ENCODE measurements around the gene ATAD3C. TPM values are rescaled to one million over a fixed set of nuclear protein-coding genes. Genes with fewer than 3 reads are reported as not detected.
"Not testable (repeated sequence)": the region's sequence is repeated elsewhere in the genome, so short reads cannot be mapped to it uniquely, and the experiment has no call there.

The ATAD3C gene
- total RNA-seq, 3 donors from 2014 or later = 1.9 to 8.5 (median 4.3) TPM

GRCh38 chr1:1402072-1402900 lies 47.2 kb upstream of the ATAD3C start:
- no peak for DNase-seq (ENCODE audit: low spot score in 2 of 2)
- Histone ChIP-seq H3K27ac (no peak overlapping the region), H3K9me3 (no peaks in the 10 kb centered on the region), H3K36me3 (no peaks in the 10 kb centered on the region), H3K27me3 (no peaks in the 10 kb centered on the region), H3K4me3 (no peak overlapping the region), H3K4me1 (peaks cover 5 to 25% of the 10 kb centered on the region in 2 donors)
- intact Hi-C loops (cut with DNase I; ENCODE audit: low total_unique reads) = no loop called here
- TF ChIP-seq, protein P1, sequence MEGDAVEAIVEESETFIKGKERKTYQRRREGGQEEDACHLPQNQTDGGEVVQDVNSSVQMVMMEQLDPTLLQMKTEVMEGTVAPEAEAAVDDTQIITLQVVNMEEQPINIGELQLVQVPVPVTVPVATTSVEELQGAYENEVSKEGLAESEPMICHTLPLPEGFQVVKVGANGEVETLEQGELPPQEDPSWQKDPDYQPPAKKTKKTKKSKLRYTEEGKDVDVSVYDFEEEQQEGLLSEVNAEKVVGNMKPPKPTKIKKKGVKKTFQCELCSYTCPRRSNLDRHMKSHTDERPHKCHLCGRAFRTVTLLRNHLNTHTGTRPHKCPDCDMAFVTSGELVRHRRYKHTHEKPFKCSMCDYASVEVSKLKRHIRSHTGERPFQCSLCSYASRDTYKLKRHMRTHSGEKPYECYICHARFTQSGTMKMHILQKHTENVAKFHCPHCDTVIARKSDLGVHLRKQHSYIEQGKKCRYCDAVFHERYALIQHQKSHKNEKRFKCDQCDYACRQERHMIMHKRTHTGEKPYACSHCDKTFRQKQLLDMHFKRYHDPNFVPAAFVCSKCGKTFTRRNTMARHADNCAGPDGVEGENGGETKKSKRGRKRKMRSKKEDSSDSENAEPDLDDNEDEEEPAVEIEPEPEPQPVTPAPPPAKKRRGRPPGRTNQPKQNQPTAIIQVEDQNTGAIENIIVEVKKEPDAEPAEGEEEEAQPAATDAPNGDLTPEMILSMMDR (IDR thresholded peaks at IDR 0.05) = no peak
- TF ChIP-seq POLR2A (IDR thresholded peaks at IDR 0.05) (no peak), POLR2AphosphoS5 (IDR thresholded peaks at IDR 0.05) (no peak)

GRCh38 chr1:1402901-1403392 lies 46.5 kb upstream of the ATAD3C start:
- H3K27ac ChIP-seq; H3K9me3 ChIP-seq; intact Hi-C loops (cut with DNase I; ENCODE audit: low total_unique reads); H3K36me3 ChIP-seq; H3K27me3 ChIP-seq; DNase-seq (ENCODE audit: low spot score in 2 of 2); H3K4me3 ChIP-seq: not testable (repeated sequence)
- H3K4me1 ChIP-seq = peaks cover 5 to 22% of the 10 kb centered on the region in 2 donors

GRCh38 chr1:1403653-1404052 lies 45.8 kb upstream of the ATAD3C start:
- intact Hi-C loops (cut with DNase I; ENCODE audit: low total_unique reads) = no loop called here
- no peak for DNase-seq (ENCODE audit: low spot score in 2 of 2)
- Histone ChIP-seq H3K4me3 (no peak overlapping the region), H3K27ac (no peak overlapping the region), H3K27me3 (no peaks in the 10 kb centered on the region), H3K4me1 (peaks cover 5 to 16% of the 10 kb centered on the region in 2 donors), H3K36me3 (no peaks in the 10 kb centered on the region), H3K9me3 (no peaks in the 10 kb centered on the region)
- TF ChIP-seq, protein P1 (IDR thresholded peaks at IDR 0.05) = no peak

GRCh38 chr1:1406101-1406820 lies 43.2 kb upstream of the ATAD3C start:
- Histone ChIP-seq H3K27me3 (no peaks in the 10 kb centered on the region), H3K36me3 (no peaks in the 10 kb centered on the region), H3K4me3 (peak overlapping the region; percentile 87 to 97 (median 96)), H3K27ac (peak overlapping the region; percentile 89 to 91), H3K9me3 (no peaks in the 10 kb centered on the region), H3K4me1 (peaks cover 5 to 7% of the 10 kb centered on the region in 2 donors)
- TF ChIP-seq POLR2AphosphoS5 (IDR thresholded peaks at IDR 0.05) = no peak
- TF ChIP-seq POLR2A (IDR thresholded peaks at IDR 0.05) = no peak
- TF ChIP-seq, protein P1 (IDR thresholded peaks at IDR 0.05) = no peak
- intact Hi-C loops (cut with DNase I; ENCODE audit: low total_unique reads) = no loop called here
- DNase-seq (ENCODE audit: low spot score in 2 of 2) = no peak

GRCh38 chr1:1406821-1407635 lies 42.5 kb upstream of the ATAD3C start, which contains the start of gene MRPL20:
Gene MRPL20 (minus strand): TSS chr1:1407293. CDS start chr1:1407217, 76 bp downstream.
- Histone ChIP-seq H3K4me1 (peaks cover 5 to 7% of the 10 kb centered on the region in 2 donors), H3K9me3 (no peaks in the 10 kb centered on the region), H3K27ac (peak within 1 kb of the TSS; percentile 89 to 91), H3K36me3 (no peaks in the 10 kb centered on the region), H3K4me3 (peak within 1 kb of the TSS; percentile 87 to 97 (median 96)), H3K27me3 (no peaks in the 10 kb centered on the region)
- peak; percentile 92 to 94 for DNase-seq (ENCODE audit: low spot score in 2 of 2)
- TF ChIP-seq POLR2AphosphoS5 (IDR thresholded peaks at IDR 0.05) = peak; percentile 96 to 97 (median 97)
- peak; percentile 70 for TF ChIP-seq POLR2A (IDR thresholded peaks at IDR 0.05)
- TF ChIP-seq, protein P1 (IDR thresholded peaks at IDR 0.05) = no peak
- intact Hi-C loops (cut with DNase I; ENCODE audit: low total_unique reads) = no loop called here
